Body of pancreas (tissue), 4 donors: ENCODE results near the gene PLCB4.

Experiments used
- CTCF ChIP-seq, 7 experiments: fragments of 450-650 bp in 4 of 7; fragments of 200-600 bp in 3 of 7; sonication (generic) in 3 of 7; IDR thresholded peaks; one replicate each; pipeline ENCODE4 v1.5.1; 2016 to 2019; ENCODE audit warnings: antibody characterized with exemption in 7 of 7
- POLR2A ChIP-seq, 3 donors: fragments of 450-650 bp; IDR thresholded peaks; one replicate each; pipeline ENCODE4 v1.6.1; 2016; ENCODE audit warnings: antibody characterized with exemption in 3 of 3, mild to moderate bottlenecking in 2 of 3

GRCh38 chr20:9490161-9490560 lies 421.3 kb downstream of the PLCB4 start:
- TF ChIP-seq CTCF (IDR thresholded peaks at IDR 0.05) (no peak), POLR2A (IDR thresholded peaks at IDR 0.05) (no peak)
